ENCODE data around the gene PTPRU. TPM values are rescaled to one million over a fixed set of nuclear protein-coding genes. Genes with fewer than 3 reads are reported as not detected.
"Not testable (repeated sequence)": the region's sequence is repeated elsewhere in the genome, so short reads cannot be mapped to it uniquely, and the experiment has no call there.

Gene PTPRU
- total RNA-seq, 1 experiment from 2014 or later = not detected

- H3K4me1 ChIP-seq (ENCODE audit: low read length) = no peaks in the 10 kb centered on the region
- DNase-seq = no peak
- H3K27me3 ChIP-seq (ENCODE audit: low read length) = no peaks in the 10 kb centered on the region
- no peak overlapping the region for H3K27ac ChIP-seq (ENCODE audit: low read length)
- no peak overlapping the region for H3K4me3 ChIP-seq (ENCODE audit: low read length)
- no peak overlapping the region for H3K9ac ChIP-seq (ENCODE audit: low read length)
- H3K9me3 ChIP-seq (ENCODE audit: low read length) = no peaks in the 10 kb centered on the region
- no peaks in the 10 kb centered on the region for H3K9me2 ChIP-seq (replicated peaks; ENCODE audit: insufficient read depth, low read length)
- no peaks in the 10 kb centered on the region for H4K20me1 ChIP-seq (ENCODE audit: insufficient read depth, low read depth, low read length)
- H3K36me3 ChIP-seq (ENCODE audit: insufficient read depth, low read length) = no peaks in the 10 kb centered on the region
- H2AFZ ChIP-seq (ENCODE audit: low read length) = no peak overlapping the region
- no peak overlapping the region for H3K4me2 ChIP-seq (ENCODE audit: low read depth, low read length, poor library complexity, severe bottlenecking)
- H3K79me2 ChIP-seq (ENCODE audit: low read length) = no peaks in the 10 kb centered on the region
Observed at GRCh38 chr1:29310616-29311180, 74.4 kb downstream of the PTPRU start.

GRCh38 chr1:29311352-29312030 is 75.2 kb downstream of the PTPRU start:
- no peak overlapping the region for H3K4me2 ChIP-seq (ENCODE audit: low read depth, low read length, poor library complexity, severe bottlenecking)
- H2AFZ ChIP-seq (ENCODE audit: low read length) = no peak overlapping the region
- no peak overlapping the region for H3K4me3 ChIP-seq (ENCODE audit: low read length)
- H3K27ac ChIP-seq (ENCODE audit: low read length) = no peak overlapping the region
- no peaks in the 10 kb centered on the region for H3K36me3 ChIP-seq (ENCODE audit: insufficient read depth, low read length)
- H3K9me3 ChIP-seq (ENCODE audit: low read length) = no peaks in the 10 kb centered on the region
- H3K79me2 ChIP-seq (ENCODE audit: low read length) = no peaks in the 10 kb centered on the region
- H3K9ac ChIP-seq (ENCODE audit: low read length) = no peak overlapping the region
- no peaks in the 10 kb centered on the region for H4K20me1 ChIP-seq (ENCODE audit: insufficient read depth, low read depth, low read length)
- H3K4me1 ChIP-seq (ENCODE audit: low read length) = no peaks in the 10 kb centered on the region
- no peaks in the 10 kb centered on the region for H3K27me3 ChIP-seq (ENCODE audit: low read length)
- no peak for DNase-seq
- H3K9me2 ChIP-seq (replicated peaks; ENCODE audit: insufficient read depth, low read length) = no peaks in the 10 kb centered on the region

GRCh38 chr1:29312469-29313461 is 76.4 kb downstream of the PTPRU start:
- no peak overlapping the region for H2AFZ ChIP-seq (ENCODE audit: low read length)
- DNase-seq = no peak
- H3K9me2 ChIP-seq (replicated peaks; ENCODE audit: insufficient read depth, low read length) = no peaks in the 10 kb centered on the region
- H3K79me2 ChIP-seq (ENCODE audit: low read length) = no peaks in the 10 kb centered on the region
- no peaks in the 10 kb centered on the region for H3K9me3 ChIP-seq (ENCODE audit: low read length)
- H3K4me2 ChIP-seq (ENCODE audit: low read depth, low read length, poor library complexity, severe bottlenecking) = no peak overlapping the region
- no peak overlapping the region for H3K27ac ChIP-seq (ENCODE audit: low read length)
- no peak overlapping the region for H3K9ac ChIP-seq (ENCODE audit: low read length)
- H3K27me3 ChIP-seq (ENCODE audit: low read length) = no peaks in the 10 kb centered on the region
- no peak overlapping the region for H3K4me3 ChIP-seq (ENCODE audit: low read length)
- H3K4me1 ChIP-seq (ENCODE audit: low read length) = no peaks in the 10 kb centered on the region
- H4K20me1 ChIP-seq (ENCODE audit: insufficient read depth, low read depth, low read length) = no peaks in the 10 kb centered on the region
- H3K36me3 ChIP-seq (ENCODE audit: insufficient read depth, low read length) = no peaks in the 10 kb centered on the region

- DNase-seq; H3K9me3 ChIP-seq (ENCODE audit: low read length); H3K27me3 ChIP-seq (ENCODE audit: low read length); H3K4me1 ChIP-seq (ENCODE audit: low read length); H3K4me3 ChIP-seq (ENCODE audit: low read length); H3K27ac ChIP-seq (ENCODE audit: low read length); H3K9ac ChIP-seq (ENCODE audit: low read length); H3K9me2 ChIP-seq (replicated peaks; ENCODE audit: insufficient read depth, low read length); H3K4me2 ChIP-seq (ENCODE audit: low read depth, low read length, poor library complexity, severe bottlenecking); H3K79me2 ChIP-seq (ENCODE audit: low read length); H2AFZ ChIP-seq (ENCODE audit: low read length); H3K36me3 ChIP-seq (ENCODE audit: insufficient read depth, low read length); H4K20me1 ChIP-seq (ENCODE audit: insufficient read depth, low read depth, low read length): not testable (repeated sequence)
Observed at GRCh38 chr1:29314685-29315084, 78.4 kb downstream of the PTPRU start.

- H3K4me1 ChIP-seq (ENCODE audit: low read length) = no peaks in the 10 kb centered on the region
- no peaks in the 10 kb centered on the region for H3K9me3 ChIP-seq (ENCODE audit: low read length)
- H3K36me3 ChIP-seq (ENCODE audit: insufficient read depth, low read length) = no peaks in the 10 kb centered on the region
- DNase-seq = no peak
- H2AFZ ChIP-seq (ENCODE audit: low read length) = no peak overlapping the region
- no peak overlapping the region for H3K4me3 ChIP-seq (ENCODE audit: low read length)
- H3K79me2 ChIP-seq (ENCODE audit: low read length) = no peaks in the 10 kb centered on the region
- no peaks in the 10 kb centered on the region for H3K27me3 ChIP-seq (ENCODE audit: low read length)
- no peak overlapping the region for H3K27ac ChIP-seq (ENCODE audit: low read length)
- H4K20me1 ChIP-seq (ENCODE audit: insufficient read depth, low read depth, low read length) = no peaks in the 10 kb centered on the region
- H3K9ac ChIP-seq (ENCODE audit: low read length) = no peak overlapping the region
- no peaks in the 10 kb centered on the region for H3K9me2 ChIP-seq (replicated peaks; ENCODE audit: insufficient read depth, low read length)
- H3K4me2 ChIP-seq (ENCODE audit: low read depth, low read length, poor library complexity, severe bottlenecking) = no peak overlapping the region
Observed at GRCh38 chr1:29315262-29315661, 78.9 kb downstream of the PTPRU start.

GRCh38 chr1:29315876-29316275 is 79.6 kb downstream of the PTPRU start:
- Histone ChIP-seq H3K9me2 (replicated peaks; ENCODE audit: insufficient read depth, low read length) (no peaks in the 10 kb centered on the region), H3K4me1 (ENCODE audit: low read length) (no peaks in the 10 kb centered on the region), H3K4me3 (ENCODE audit: low read length) (no peak overlapping the region), H2AFZ (ENCODE audit: low read length) (no peak overlapping the region), H3K27me3 (ENCODE audit: low read length) (no peaks in the 10 kb centered on the region), H3K36me3 (ENCODE audit: insufficient read depth, low read length) (no peaks in the 10 kb centered on the region), H3K27ac (ENCODE audit: low read length) (no peak overlapping the region), H3K9ac (ENCODE audit: low read length) (no peak overlapping the region), H3K79me2 (ENCODE audit: low read length) (no peaks in the 10 kb centered on the region), H3K9me3 (ENCODE audit: low read length) (no peaks in the 10 kb centered on the region), H4K20me1 (ENCODE audit: insufficient read depth, low read depth, low read length) (no peaks in the 10 kb centered on the region), H3K4me2 (ENCODE audit: low read depth, low read length, poor library complexity, severe bottlenecking) (no peak overlapping the region)
- DNase-seq = no peak

- no peak for DNase-seq
- no peaks in the 10 kb centered on the region for H3K4me1 ChIP-seq (ENCODE audit: low read length)
- H3K9me2 ChIP-seq (replicated peaks; ENCODE audit: insufficient read depth, low read length) = no peaks in the 10 kb centered on the region
- H3K9ac ChIP-seq (ENCODE audit: low read length) = no peak overlapping the region
- H3K4me2 ChIP-seq (ENCODE audit: low read depth, low read length, poor library complexity, severe bottlenecking) = no peak overlapping the region
- H3K27ac ChIP-seq (ENCODE audit: low read length) = no peak overlapping the region
- H4K20me1 ChIP-seq (ENCODE audit: insufficient read depth, low read depth, low read length) = no peaks in the 10 kb centered on the region
- H3K36me3 ChIP-seq (ENCODE audit: insufficient read depth, low read length) = no peaks in the 10 kb centered on the region
- no peak overlapping the region for H3K4me3 ChIP-seq (ENCODE audit: low read length)
- no peak overlapping the region for H2AFZ ChIP-seq (ENCODE audit: low read length)
- H3K9me3 ChIP-seq (ENCODE audit: low read length) = no peaks in the 10 kb centered on the region
- no peaks in the 10 kb centered on the region for H3K27me3 ChIP-seq (ENCODE audit: low read length)
- no peaks in the 10 kb centered on the region for H3K79me2 ChIP-seq (ENCODE audit: low read length)
Observed at GRCh38 chr1:29317063-29317915, 81.0 kb downstream of the PTPRU start.
